ENCODE data around the gene CCDC85A.

CCDC85A gene

DNA sequence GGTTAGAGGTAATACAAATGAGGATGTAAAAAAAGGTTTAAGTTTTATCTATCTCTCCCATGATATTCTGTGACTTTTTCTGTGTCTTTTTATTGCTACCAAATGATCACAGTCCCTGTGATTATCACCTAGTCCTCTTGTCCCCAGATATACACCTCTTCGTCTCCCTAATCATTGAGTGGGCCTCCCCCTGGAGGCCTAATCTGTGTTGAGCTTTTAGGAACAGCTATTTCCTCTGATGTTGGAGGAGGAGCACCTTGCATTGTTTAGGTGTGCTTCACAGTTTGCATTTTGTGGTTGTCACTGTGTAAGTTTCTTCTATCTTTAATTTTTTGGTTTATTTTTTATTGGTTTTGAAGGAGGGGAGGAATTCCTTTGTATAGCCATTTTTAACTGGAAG lies 33.3 kb downstream of the CCDC85A start:
- no peak overlapping the region for H3K4me3 ChIP-seq (ENCODE audit: low read length)
- no peak overlapping the region for H3K9ac ChIP-seq (ENCODE audit: low read length)
- H3K9me3 ChIP-seq (ENCODE audit: control insufficient read depth, low read length), result no peaks in the 10 kb centered on the region
- H3K36me3 ChIP-seq (ENCODE audit: control insufficient read depth, insufficient read depth, low read length, severe bottlenecking), result no peaks in the 10 kb centered on the region
- no peak for DNase-seq (ENCODE audit: low read depth)
- peaks cover 11% of the 10 kb centered on the region for H3K4me1 ChIP-seq (ENCODE audit: control insufficient read depth, insufficient read depth, low read length)
- H3K27me3 ChIP-seq (replicated peaks; ENCODE audit: control insufficient read depth, insufficient read depth, low read length), result no peaks in the 10 kb centered on the region

DNA sequence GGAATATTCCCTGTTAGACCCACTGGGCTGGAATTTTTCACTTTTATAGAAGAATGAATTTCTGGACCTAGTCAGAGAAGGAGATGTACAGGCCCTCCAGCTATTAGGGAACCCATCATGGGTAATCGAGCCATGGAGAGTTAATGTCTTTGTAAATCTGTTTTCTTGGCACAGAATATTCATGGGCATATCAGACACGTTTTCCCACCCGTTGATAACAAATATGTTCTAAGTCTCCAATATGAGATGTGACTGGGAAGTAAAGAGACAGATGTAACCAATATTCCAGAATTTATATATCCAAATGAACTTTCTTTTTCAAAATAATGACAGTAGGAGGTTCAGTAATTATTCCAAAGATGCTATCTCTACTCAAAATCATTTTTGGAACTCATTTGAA lies 38.7 kb downstream of the CCDC85A start:
- no peak for DNase-seq (ENCODE audit: low read depth)
- no peak overlapping the region for H3K9ac ChIP-seq (ENCODE audit: low read length)
- H3K4me1 ChIP-seq (ENCODE audit: control insufficient read depth, insufficient read depth, low read length), result no peaks in the 10 kb centered on the region
- no peaks in the 10 kb centered on the region for H3K36me3 ChIP-seq (ENCODE audit: control insufficient read depth, insufficient read depth, low read length, severe bottlenecking)
- no peaks in the 10 kb centered on the region for H3K27me3 ChIP-seq (replicated peaks; ENCODE audit: control insufficient read depth, insufficient read depth, low read length)
- H3K9me3 ChIP-seq (ENCODE audit: control insufficient read depth, low read length), result no peaks in the 10 kb centered on the region
- no peak overlapping the region for H3K4me3 ChIP-seq (ENCODE audit: low read length)

DNA sequence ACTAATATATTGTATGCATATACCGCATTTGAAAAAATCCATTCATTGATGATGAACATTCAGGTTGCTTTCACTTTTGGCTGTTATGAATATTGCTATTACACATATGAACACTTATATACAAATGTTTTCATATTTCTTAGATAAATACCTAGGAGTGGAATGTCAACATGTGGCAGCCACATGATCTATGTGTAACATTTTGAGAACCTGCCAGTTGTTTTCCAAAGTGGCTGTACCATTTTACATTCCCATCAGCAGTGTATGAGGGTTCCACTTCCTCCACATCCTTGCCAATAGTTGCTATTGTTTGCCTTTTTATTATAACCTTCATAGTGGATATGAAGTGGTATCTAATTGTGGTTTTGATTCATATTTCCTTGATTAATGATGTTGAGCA lies 40.5 kb downstream of the CCDC85A start:
- H3K4me1 ChIP-seq (ENCODE audit: control insufficient read depth, insufficient read depth, low read length), result no peaks in the 10 kb centered on the region
- H3K4me3 ChIP-seq (ENCODE audit: low read length), result no peak overlapping the region
- H3K9me3 ChIP-seq (ENCODE audit: control insufficient read depth, low read length), result no peaks in the 10 kb centered on the region
- H3K27me3 ChIP-seq (replicated peaks; ENCODE audit: control insufficient read depth, insufficient read depth, low read length), result no peaks in the 10 kb centered on the region
- no peak overlapping the region for H3K9ac ChIP-seq (ENCODE audit: low read length)
- H3K36me3 ChIP-seq (ENCODE audit: control insufficient read depth, insufficient read depth, low read length, severe bottlenecking), result no peaks in the 10 kb centered on the region
- no peak for DNase-seq (ENCODE audit: low read depth)

DNA sequence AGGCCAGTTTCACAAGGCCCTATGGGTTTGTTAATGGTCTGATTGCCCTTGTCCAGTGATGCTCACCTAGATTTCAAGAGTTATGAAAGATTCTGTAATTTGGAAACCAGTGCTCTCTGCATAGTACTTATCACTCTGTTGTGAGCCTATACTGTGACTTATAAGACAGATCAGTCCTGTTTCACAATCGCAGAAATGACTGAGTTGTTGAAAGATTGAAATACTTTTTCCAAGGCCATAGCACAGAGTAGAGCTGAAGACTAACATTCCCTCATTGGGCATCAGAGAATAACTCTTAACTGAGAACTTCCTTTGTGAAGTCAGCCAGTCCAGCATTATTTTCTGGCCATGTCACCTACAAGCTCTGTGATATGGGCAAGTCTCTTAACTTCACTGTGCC lies 44.0 kb downstream of the CCDC85A start:
- Histone ChIP-seq H3K4me1 (ENCODE audit: control insufficient read depth, insufficient read depth, low read length) (peaks cover 12% of the 10 kb centered on the region), H3K4me3 (ENCODE audit: low read length) (no peak overlapping the region), H3K9ac (ENCODE audit: low read length) (no peak overlapping the region), H3K36me3 (ENCODE audit: control insufficient read depth, insufficient read depth, low read length, severe bottlenecking) (no peaks in the 10 kb centered on the region), H3K27me3 (replicated peaks; ENCODE audit: control insufficient read depth, insufficient read depth, low read length) (no peaks in the 10 kb centered on the region), H3K9me3 (ENCODE audit: control insufficient read depth, low read length) (no peaks in the 10 kb centered on the region)
- DNase-seq (ENCODE audit: low read depth), result no peak

DNA sequence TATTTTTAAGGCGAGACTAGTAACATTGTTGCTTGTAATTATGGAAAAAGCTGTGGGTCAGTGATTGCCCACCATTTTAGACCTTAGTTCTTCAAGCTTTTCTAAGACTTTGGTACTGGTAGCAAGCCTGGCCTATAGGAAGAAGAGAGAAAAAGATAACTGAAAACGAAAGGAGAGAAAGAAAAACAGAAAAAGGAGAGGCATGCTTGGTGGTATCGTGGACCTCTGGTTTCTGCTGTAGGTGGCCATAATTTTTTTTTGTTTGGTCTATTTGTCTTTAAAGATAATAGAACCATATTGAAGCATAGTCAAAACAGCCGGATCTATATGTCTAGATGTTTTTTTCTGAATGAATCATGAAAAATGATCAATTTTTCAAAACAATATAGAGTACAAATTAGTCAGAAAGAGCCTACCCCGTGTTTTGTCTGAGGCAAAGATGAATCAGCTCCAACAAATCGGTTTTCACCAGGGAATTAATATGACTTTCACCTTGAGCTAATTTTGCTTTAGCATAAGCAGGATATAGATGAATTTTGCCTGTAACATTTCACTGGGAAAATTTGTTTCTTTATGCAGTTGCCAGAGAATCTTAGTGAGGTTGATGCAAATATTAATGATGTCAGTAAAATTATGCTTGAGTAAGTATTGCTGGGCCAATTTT lies 45.7 kb downstream of the CCDC85A start:
- H3K4me3 ChIP-seq (ENCODE audit: low read length), result peak overlapping the region; percentile 1
- no peak overlapping the region for H3K9ac ChIP-seq (ENCODE audit: low read length)
- no peak for DNase-seq (ENCODE audit: low read depth)

DNA sequence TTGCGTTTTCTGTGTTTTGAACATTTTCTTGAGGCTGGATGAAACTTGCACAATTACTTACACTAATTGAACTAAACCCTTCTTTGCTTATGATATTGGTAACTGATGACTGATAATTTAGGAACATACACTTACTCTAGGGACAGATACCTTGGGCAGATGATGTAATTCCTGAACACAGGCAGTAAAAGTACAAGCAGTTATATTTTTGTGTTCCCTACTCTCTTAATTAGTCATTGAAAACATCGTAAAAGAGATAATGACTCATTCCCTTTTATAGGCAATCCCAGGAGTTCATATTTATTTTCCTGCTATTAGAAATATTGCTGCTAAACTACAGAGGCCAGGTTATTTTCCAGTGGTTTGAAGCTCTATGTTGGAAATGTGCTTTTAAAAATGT lies 46.4 kb downstream of the CCDC85A start:
- H3K9ac ChIP-seq (ENCODE audit: low read length), result no peak overlapping the region
- peaks cover 12% of the 10 kb centered on the region for H3K4me1 ChIP-seq (ENCODE audit: control insufficient read depth, insufficient read depth, low read length)
- H3K9me3 ChIP-seq (ENCODE audit: control insufficient read depth, low read length), result no peaks in the 10 kb centered on the region
- no peak for DNase-seq (ENCODE audit: low read depth)
- no peaks in the 10 kb centered on the region for H3K27me3 ChIP-seq (replicated peaks; ENCODE audit: control insufficient read depth, insufficient read depth, low read length)
- no peaks in the 10 kb centered on the region for H3K36me3 ChIP-seq (ENCODE audit: control insufficient read depth, insufficient read depth, low read length, severe bottlenecking)
- peak overlapping the region; percentile 1 for H3K4me3 ChIP-seq (ENCODE audit: low read length)

More for the DNA sequence above, 45.7 kb downstream of the CCDC85A start:
- H3K27me3 ChIP-seq (replicated peaks; ENCODE audit: control insufficient read depth, insufficient read depth, low read length), result no peaks in the 10 kb centered on the region
- H3K36me3 ChIP-seq (ENCODE audit: control insufficient read depth, insufficient read depth, low read length, severe bottlenecking), result no peaks in the 10 kb centered on the region
- H3K4me1 ChIP-seq (ENCODE audit: control insufficient read depth, insufficient read depth, low read length), result peaks cover 12% of the 10 kb centered on the region
- no peaks in the 10 kb centered on the region for H3K9me3 ChIP-seq (ENCODE audit: control insufficient read depth, low read length)

DNA sequence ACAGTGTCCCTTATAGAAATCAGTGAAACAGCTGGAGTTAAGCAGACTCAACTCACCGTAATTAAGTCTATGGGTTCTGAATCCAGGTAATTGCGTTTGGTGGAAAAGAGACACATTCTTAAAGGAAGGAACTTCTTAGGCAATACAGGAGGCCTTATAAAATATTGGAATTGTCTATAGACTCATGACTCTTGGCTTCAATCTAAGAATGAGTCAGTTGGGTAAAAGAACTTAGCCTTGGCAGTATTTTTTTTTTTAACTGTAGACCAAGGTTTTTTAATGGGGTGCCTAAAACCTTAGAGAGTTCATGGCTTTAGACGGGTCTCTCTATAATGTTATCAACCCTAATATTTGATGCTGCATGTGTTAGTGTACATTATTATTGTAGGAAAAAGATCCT lies 47.6 kb downstream of the CCDC85A start:
- peaks cover 12% of the 10 kb centered on the region for H3K4me1 ChIP-seq (ENCODE audit: control insufficient read depth, insufficient read depth, low read length)
- no peaks in the 10 kb centered on the region for H3K9me3 ChIP-seq (ENCODE audit: control insufficient read depth, low read length)
- H3K36me3 ChIP-seq (ENCODE audit: control insufficient read depth, insufficient read depth, low read length, severe bottlenecking), result no peaks in the 10 kb centered on the region
- no peak overlapping the region for H3K4me3 ChIP-seq (ENCODE audit: low read length)
- DNase-seq (ENCODE audit: low read depth), result no peak
- H3K9ac ChIP-seq (ENCODE audit: low read length), result no peak overlapping the region
- no peaks in the 10 kb centered on the region for H3K27me3 ChIP-seq (replicated peaks; ENCODE audit: control insufficient read depth, insufficient read depth, low read length)

DNA sequence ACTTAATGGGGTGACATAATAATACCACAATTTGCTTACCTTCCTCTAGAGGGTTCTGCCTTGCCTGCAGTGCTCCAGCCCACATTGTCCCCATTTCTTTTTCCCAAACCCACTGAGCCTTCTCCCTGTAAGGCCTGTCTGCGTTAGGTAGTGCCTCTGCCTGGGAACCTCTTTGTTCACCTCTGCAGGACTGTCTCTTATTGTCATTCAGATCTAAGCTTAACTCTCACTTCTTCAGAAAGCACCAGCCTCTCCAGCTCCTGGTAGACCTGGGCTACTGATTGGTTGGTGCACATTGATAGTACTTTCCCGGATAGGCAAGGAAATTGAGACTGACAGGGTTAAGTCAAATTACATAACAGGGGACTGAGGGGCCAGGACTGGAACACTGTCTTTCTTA lies 49.1 kb downstream of the CCDC85A start:
- Histone ChIP-seq H3K4me1 (ENCODE audit: control insufficient read depth, insufficient read depth, low read length) (peaks cover 12% of the 10 kb centered on the region), H3K36me3 (ENCODE audit: control insufficient read depth, insufficient read depth, low read length, severe bottlenecking) (no peaks in the 10 kb centered on the region)

DNA sequence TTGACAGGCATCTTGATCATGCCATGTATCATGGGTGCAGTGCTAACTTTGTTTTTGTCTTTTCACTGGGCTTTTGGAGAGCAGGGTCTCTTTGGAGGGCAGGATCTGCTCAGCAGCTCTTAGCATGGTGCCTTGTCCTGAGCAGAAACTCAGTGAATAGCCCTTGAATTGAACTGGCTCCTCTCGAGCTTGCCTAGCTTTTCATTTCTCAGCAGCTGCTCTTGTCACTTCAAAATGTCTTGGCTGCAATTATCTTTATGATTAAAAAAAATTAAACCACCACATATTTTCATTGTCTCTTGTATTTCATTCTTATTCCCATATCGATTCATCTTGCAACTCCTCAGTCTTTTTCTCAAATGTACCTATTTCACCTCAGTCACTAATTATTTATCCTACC lies 50.5 kb downstream of the CCDC85A start:
- Histone ChIP-seq H3K4me1 (ENCODE audit: control insufficient read depth, insufficient read depth, low read length) (peaks cover 12% of the 10 kb centered on the region), H3K27me3 (replicated peaks; ENCODE audit: control insufficient read depth, insufficient read depth, low read length) (no peaks in the 10 kb centered on the region), H3K36me3 (ENCODE audit: control insufficient read depth, insufficient read depth, low read length, severe bottlenecking) (no peaks in the 10 kb centered on the region), H3K4me3 (ENCODE audit: low read length) (no peak overlapping the region), H3K9ac (ENCODE audit: low read length) (no peak overlapping the region), H3K9me3 (ENCODE audit: control insufficient read depth, low read length) (no peaks in the 10 kb centered on the region)
- DNase-seq (ENCODE audit: low read depth), result no peak

More for the DNA sequence above, 49.1 kb downstream of the CCDC85A start:
- Histone ChIP-seq H3K9me3 (ENCODE audit: control insufficient read depth, low read length) (no peaks in the 10 kb centered on the region), H3K4me3 (ENCODE audit: low read length) (no peak overlapping the region), H3K27me3 (replicated peaks; ENCODE audit: control insufficient read depth, insufficient read depth, low read length) (no peaks in the 10 kb centered on the region), H3K9ac (ENCODE audit: low read length) (no peak overlapping the region)
- no peak for DNase-seq (ENCODE audit: low read depth)

DNA sequence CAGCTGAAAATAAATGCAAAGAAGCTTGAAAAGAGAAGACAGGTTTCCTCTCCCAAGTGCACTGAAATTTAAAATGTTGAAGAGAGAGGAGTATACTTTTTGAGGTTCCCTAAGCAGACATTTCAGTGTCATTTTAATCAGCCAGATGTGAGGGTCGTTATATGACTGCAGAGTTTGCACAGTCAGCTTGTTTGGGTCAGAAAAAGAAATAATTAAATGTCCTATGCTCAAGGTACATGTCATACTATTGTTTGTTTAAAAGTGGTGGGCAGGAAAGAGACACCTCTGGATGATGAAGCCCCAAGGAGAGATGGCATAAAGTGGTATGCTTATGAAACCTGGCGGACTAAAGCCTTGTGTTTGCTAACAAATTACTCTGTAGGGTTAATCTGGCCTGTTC lies 55.2 kb downstream of the CCDC85A start:
- no peak for DNase-seq (ENCODE audit: low read depth)
- H3K9ac ChIP-seq (ENCODE audit: low read length), result no peak overlapping the region
- no peaks in the 10 kb centered on the region for H3K36me3 ChIP-seq (ENCODE audit: control insufficient read depth, insufficient read depth, low read length, severe bottlenecking)
- H3K4me3 ChIP-seq (ENCODE audit: low read length), result no peak overlapping the region
- H3K9me3 ChIP-seq (ENCODE audit: control insufficient read depth, low read length), result peaks cover 5% of the 10 kb centered on the region
- peaks cover 2% of the 10 kb centered on the region for H3K4me1 ChIP-seq (ENCODE audit: control insufficient read depth, insufficient read depth, low read length)
- H3K27me3 ChIP-seq (replicated peaks; ENCODE audit: control insufficient read depth, insufficient read depth, low read length), result no peaks in the 10 kb centered on the region

DNA sequence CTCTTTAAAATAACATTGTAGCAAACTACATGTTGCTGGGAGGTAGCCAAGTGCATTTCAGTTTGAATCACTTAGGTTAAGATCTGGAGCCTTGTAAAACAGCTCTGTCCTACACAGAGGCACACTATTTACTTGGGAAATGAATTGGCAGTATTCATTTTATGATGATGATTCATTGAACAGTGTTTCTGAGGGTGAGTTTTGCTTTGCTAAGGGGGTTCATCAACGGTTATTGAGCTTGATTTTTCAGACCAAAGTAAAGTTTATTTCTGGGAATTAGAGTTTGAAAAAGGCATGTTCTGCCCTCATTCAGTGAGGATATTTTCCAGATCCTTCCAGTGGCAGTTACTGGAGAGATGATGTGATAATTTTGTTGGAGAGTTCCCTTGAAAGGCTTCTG lies 55.6 kb downstream of the CCDC85A start:
- H3K9ac ChIP-seq (ENCODE audit: low read length), result no peak overlapping the region
- no peaks in the 10 kb centered on the region for H3K36me3 ChIP-seq (ENCODE audit: control insufficient read depth, insufficient read depth, low read length, severe bottlenecking)
- DNase-seq (ENCODE audit: low read depth), result peak; percentile 44
- H3K9me3 ChIP-seq (ENCODE audit: control insufficient read depth, low read length), result peaks cover 5% of the 10 kb centered on the region
- H3K4me3 ChIP-seq (ENCODE audit: low read length), result no peak overlapping the region
- H3K27me3 ChIP-seq (replicated peaks; ENCODE audit: control insufficient read depth, insufficient read depth, low read length), result no peaks in the 10 kb centered on the region
- H3K4me1 ChIP-seq (ENCODE audit: control insufficient read depth, insufficient read depth, low read length), result peaks cover 2% of the 10 kb centered on the region

DNA sequence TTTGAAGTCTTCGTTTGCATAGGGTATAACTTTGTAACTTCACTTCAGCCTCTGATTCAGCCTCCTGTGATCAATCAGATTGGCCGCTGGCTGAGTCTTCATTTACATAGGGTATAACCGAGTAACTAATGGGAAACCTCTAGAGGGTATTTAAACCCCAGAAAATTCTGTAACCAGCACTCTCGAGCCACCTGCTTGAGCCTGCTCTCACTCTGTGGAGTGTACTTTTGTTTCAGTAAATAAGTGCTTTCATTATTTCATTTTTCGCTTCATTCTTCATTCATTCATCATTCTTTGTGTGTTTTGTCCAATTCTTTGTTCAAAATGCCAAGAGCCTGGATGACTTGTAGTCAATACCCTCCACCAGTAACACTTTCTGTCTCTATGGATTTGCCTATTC lies 56.4 kb downstream of the CCDC85A start:
- H3K36me3 ChIP-seq (ENCODE audit: control insufficient read depth, insufficient read depth, low read length, severe bottlenecking), result no peaks in the 10 kb centered on the region
- no peak overlapping the region for H3K4me3 ChIP-seq (ENCODE audit: low read length)
- peaks cover 5% of the 10 kb centered on the region for H3K4me1 ChIP-seq (ENCODE audit: control insufficient read depth, insufficient read depth, low read length)

More for the DNA sequence above, 56.4 kb downstream of the CCDC85A start:
- no peak for DNase-seq (ENCODE audit: low read depth)
- no peak overlapping the region for H3K9ac ChIP-seq (ENCODE audit: low read length)
- H3K27me3 ChIP-seq (replicated peaks; ENCODE audit: control insufficient read depth, insufficient read depth, low read length), result no peaks in the 10 kb centered on the region
- H3K9me3 ChIP-seq (ENCODE audit: control insufficient read depth, low read length), result peaks cover 5% of the 10 kb centered on the region
